ENCODE measurements around the gene ATOH8.
"Not testable (repeated sequence)": the region's sequence is repeated elsewhere in the genome, so short reads cannot be mapped to it uniquely, and the experiment has no call there.

ATOH8 gene

GRCh38 chr2:85807756-85808155, 54.0 kb downstream of the ATOH8 start:
- no peak for DNase-seq

DNA sequence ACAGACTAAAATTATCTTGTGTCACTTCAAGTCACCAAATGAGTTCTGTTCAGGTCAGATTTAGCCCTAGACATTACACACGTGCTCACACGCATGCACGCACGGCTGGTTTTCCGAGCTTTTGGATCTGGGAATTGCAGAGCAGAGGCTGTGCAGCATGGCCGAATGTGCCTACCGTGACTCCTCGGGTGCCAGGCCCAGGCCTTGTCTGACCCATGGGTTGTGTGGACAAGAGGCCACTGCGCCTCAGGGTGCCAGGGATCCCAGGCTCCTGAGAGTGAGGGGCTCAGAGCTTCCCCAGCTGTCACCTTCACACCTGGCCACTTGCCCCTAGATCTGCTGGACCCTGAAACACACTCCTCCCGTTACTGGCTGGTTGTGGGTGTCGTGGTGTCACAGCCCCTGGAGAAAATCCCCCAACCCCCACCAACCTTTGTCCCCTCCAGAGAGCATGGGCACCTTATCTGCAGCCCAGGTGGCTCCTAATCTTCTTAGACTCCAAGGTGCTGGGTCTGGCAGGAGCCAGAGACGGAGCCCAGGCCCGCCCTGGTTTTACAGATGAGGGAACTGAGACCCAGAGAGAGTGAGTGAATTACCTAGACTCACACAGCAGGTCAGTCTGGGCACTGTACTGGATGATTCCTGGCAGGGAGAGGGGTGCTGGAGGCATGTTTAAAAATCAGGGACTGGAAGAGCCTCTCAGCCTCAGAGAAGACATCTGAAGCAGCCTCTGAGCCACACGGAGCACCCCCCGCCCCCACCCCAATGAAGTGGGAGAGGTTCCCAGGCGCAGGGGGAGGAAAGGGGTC, 56.8 kb downstream of the ATOH8 start:
- DNase-seq: no peak

DNA sequence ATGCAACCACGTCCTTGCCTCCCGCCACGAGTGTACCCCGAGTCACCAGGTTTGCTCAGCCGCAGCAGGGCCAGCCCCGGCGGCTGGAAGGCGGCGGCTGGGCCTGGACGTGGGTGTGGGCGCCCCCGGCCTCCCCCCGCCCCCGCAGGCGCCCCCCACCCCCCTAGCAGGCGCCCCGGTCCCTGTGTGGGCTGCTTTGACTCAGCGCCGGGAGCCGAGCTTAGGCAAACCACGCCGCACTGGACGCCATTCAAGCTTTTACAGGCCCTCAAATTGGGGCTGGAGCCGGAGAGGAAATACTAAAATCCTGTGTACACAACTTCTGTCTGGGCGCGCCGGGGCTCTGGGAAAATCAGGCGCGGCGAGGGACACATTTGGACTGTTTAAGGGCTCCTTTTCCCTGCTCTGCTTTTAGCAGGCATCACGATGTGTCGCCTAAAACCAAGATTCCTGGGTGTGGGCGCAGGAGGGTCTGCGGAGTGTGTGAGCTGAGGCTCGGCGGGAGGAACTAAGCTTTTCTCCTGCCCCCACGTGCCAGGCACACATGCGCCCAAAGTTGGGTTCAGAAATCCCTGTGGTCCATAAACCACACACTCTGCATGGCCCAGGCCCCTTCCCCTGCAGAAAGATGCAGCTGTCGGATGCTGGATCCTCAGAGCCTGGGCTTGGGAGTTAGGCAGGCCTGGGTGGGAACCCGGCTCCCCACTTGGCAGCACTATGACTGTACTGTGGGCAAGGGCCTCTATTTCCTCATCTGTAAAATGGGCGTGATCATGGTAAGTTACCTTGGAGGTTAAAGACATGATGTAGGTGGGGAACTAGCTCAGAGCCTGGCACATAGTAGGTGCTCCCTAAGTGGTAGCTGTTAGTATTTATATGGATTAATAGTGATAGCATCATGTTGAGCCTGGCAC, 57.6 kb downstream of the ATOH8 start:
- DNase-seq: no peak

DNA sequence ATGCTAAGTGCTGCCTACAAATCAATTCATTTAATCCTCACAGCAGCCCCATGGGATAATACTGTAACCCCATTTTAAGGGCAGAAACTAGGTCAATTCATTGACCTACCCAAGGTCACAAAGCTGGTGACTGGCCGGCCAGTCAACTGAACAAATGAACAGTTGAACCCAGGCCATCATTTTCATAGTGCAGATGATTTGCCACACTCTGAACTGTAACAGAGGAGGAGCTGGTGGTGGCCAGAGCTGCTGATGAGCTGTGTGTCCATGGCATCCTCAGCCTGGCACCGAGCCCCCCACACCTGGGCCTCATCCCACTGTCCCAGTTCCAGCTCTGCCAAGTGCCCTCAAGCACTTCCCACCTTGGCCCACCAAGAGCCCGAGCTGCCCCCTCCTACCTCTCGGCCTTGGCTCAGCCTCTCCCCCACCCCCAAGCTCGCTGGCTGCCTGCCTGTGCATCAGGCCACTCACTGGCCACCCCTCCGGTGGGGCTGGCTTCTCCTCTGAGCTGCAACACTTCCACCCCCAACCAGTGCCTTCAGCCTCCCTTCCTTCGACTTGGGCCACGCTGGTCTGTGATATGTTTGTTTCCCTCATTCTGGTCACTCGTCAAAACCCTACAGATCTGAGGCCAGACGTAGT, 58.4 kb downstream of the ATOH8 start:
- no peak for DNase-seq

GRCh38 chr2:85813211-85813981, 59.6 kb downstream of the ATOH8 start:
- DNase-seq: no peak

GRCh38 chr2:85813982-85814801, 60.4 kb downstream of the ATOH8 start:
- DNase-seq: peak; percentile 53 to 81

DNA sequence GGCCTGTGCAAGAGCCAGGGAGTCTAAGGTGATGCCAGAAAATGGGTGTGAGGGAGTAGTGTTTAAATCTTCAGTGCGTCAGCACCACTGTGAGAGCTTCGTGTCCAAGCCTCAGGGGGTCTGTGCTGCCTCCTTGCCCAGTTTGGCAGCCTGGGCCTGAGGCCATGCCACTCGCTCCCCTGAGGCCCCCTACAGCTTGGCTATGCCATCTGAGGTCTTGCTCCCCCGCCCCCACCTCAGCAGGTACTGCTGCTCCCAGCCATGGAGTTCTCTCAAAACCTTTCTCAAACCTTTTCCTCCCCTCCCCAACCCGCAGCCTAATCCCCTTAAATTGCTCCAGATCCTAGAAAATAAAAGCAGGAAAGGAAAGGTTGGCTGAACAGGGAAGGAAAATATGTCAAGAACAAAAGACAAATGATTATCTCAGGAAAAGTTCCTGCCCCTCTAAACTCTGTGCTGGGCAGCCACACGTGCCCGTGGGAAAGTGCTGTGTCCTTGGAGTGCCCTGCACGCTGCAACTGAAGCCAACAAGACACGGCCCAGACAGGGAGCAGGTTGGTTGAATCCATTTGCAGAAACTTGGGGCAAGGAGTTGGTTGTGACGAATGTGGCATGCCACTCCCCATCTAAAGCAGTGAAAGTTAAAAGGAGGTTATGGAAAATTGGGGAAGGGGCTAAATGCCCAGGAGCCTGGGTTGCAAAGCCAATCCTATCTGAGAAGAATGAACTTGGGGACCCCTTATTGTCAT, 61.2 kb downstream of the ATOH8 start:
- no peak for DNase-seq

DNA sequence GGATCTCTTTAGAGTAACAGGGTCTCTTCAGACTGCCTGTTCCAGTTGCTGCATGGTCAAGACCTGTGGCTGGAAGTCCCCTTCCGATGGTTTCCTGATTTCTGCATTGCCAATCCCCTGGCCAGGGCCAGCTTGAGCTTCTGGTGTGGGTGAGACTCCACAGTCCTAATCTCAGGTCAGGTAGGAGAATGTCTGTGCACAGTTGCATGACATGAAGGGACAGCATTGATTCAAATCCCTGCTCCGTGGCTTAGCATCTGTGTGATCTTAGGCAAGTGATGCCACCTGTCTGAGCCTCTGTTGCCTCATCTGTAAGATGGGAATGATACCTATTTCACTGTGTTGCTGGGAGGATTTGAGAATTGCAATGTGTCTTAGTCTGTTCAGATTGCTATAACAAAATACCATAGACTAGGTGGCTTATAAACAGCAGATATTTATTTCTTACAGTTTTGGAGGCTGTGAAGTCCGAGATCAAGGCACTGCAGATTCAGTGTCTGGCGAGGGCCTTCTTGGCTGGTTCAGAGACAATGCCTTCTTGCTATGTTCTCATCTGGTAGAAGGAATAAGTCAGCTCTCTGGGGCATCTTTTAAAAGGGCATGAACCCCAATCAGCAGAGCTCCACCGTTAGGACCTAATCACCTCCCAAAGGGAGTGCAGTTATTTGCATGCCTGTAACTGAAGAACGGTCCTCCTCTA, 66.2 kb downstream of the ATOH8 start:
- DNase-seq: no peak

GRCh38 chr2:85822766-85823165, 69.0 kb downstream of the ATOH8 start:
- no peak for DNase-seq

GRCh38 chr2:85823951-85824350, 70.2 kb downstream of the ATOH8 start:
- no peak for DNase-seq

- DNase-seq: peak; percentile 33 to 77
Measured at GRCh38 chr2:85826990-85827878, 73.4 kb downstream of the ATOH8 start.

DNA sequence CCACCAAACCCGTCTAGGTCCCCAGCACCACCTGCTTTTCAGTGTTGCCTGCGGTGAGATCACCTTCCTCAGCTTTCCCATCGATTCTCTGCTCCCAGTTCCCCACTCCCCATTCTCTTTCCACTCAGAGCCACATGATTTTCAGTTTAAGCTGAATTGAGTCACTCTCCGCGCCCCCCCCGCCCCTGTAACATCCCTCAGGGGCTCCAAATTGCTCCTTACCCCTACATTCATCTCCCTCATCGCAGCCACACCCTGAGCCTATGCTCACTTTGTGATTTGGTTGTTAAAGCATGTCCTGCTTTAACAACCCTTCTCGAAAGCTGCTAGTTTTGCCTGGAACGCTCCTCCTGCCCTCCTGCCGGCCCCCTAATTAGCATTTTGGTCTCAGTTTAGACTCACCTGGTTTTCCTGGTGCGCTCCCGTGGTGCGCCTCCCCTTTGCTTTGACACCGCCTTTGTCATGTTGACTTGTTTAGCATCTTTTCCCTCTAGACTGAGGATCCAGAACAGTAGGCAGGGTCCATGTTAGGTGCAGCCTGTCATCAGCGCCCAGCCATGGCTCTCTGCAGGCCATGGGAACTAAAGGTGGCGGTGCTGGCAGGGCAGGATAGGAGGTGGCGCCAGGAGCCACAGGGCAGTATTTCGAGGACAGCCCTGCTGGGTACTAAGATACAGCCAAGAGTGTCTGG, 74.2 kb downstream of the ATOH8 start:
- no peak for DNase-seq

DNA sequence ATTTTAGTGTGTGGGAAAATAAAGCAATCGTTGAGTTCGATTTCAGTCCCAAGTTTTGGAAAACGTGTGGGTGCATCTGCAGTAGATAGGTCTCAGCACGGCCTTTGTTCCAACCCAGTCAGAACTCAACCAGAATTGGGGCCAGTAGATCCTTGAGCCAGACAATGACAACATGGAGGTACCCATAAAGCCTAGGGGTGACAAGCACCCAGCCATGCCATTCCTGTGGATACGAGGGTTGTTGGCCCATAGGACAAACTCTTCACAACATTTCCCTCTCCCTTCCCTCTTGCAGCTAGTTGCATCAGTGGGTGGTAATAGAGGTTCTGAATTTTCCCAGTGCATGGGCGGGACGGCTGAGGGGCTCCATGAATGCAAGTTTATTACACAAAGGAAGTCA, 74.9 kb downstream of the ATOH8 start:
- DNase-seq: no peak

DNA sequence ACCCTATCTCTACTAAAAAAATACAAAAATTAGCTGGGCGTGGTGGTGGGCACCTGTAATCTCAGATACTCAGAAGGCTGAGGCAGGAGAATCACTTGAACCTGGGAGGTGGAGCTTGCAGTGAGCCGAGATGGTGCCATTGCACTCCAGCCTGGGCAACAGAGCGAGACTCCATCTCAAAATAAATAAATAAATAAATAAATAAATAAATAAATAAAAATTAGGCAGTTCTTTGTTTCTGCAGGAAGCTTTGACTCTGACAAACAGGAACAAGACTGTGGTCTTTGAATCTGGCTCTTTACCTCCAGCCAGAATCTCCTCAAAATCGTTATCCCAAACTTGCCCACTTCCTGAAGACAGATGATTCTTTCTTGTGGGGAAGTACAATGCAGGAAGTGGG, 75.6 kb downstream of the ATOH8 start:
- not testable (repeated sequence) for DNase-seq

GRCh38 chr2:85830645-85831044, 76.9 kb downstream of the ATOH8 start:
- no peak for DNase-seq

GRCh38 chr2:85831735-85832134, 77.9 kb downstream of the ATOH8 start:
- DNase-seq: no peak

- DNase-seq: no peak
Measured at GRCh38 chr2:85834466-85834865, 80.7 kb downstream of the ATOH8 start.
